OCI-LY3 (cell line): ENCODE measurements around the gene PROM2.

Experiments
- CTCF ChIP-seq: fragments of 200-600, 300-600 bp; sonication (generic); IDR thresholded peaks from 2 replicates; pipeline ENCODE4 v1.5.1; 2014; ENCODE audit warnings: antibody characterized with exemption, low read length, low read depth
- EZH2phosphoT487 ChIP-seq: fragments of 200-600 bp; shearing (Covaris generic); IDR thresholded peaks from 2 replicates; pipeline ENCODE4 v1.6.1; 2018; ENCODE audit warnings: antibody characterized with exemption, mixed run types, low read depth

GRCh38 chr2:95285542-95285932, 11.3 kb downstream of the PROM2 start:
- TF ChIP-seq EZH2phosphoT487 = no peak
- no peak for TF ChIP-seq CTCF
